ENCODE data around the gene EXOC2. TPM values are rescaled to one million over a fixed set of nuclear protein-coding genes. Genes with fewer than 3 reads are reported as not detected.

EXOC2 gene
- total and polyA plus RNA-seq, 12 donors: 4.9 to 23.7 (median 17.1) TPM

DNA sequence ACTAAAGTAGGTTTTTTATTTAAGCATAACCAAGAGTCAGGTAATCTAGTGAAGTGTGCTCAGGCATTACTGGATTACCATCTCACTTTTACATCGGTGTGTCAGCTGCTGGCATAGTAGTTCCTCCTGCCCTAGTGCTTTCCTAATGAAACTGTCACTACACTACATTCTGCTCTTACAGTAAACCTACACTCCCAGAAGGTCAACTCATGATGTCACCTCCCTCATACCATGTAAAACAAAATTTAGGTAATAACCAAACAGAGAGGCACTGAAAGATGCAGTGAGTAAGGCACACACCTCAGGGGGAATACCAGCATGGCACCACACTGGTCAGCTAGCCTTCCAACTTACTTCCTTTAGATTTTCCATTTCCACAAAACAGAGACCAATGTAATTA, 59.3 kb downstream of the EXOC2 start:
- intact Hi-C loops (cut with DNase I): no loop called here
- Histone ChIP-seq H3K27me3 (no peaks in the 10 kb centered on the region), H3K27ac (no peak overlapping the region), H3K36me3 (replicated peaks in 1 of 2) (no peaks in the 10 kb centered on the region), H3K9me3 (replicated peaks in 1 of 3) (no peaks in the 10 kb centered on the region), H3K4me1 (replicated peaks in 1 of 2) (no peaks in the 10 kb centered on the region), H3K4me3 (no peak overlapping the region)
- TF ChIP-seq, protein P1, sequence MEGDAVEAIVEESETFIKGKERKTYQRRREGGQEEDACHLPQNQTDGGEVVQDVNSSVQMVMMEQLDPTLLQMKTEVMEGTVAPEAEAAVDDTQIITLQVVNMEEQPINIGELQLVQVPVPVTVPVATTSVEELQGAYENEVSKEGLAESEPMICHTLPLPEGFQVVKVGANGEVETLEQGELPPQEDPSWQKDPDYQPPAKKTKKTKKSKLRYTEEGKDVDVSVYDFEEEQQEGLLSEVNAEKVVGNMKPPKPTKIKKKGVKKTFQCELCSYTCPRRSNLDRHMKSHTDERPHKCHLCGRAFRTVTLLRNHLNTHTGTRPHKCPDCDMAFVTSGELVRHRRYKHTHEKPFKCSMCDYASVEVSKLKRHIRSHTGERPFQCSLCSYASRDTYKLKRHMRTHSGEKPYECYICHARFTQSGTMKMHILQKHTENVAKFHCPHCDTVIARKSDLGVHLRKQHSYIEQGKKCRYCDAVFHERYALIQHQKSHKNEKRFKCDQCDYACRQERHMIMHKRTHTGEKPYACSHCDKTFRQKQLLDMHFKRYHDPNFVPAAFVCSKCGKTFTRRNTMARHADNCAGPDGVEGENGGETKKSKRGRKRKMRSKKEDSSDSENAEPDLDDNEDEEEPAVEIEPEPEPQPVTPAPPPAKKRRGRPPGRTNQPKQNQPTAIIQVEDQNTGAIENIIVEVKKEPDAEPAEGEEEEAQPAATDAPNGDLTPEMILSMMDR (IDR thresholded peaks at IDR 0.05): no peak
- no peak for TF ChIP-seq POLR2A (IDR thresholded peaks at IDR 0.05)
- DNase-seq: no peak
- WGBS, 4 donors: 94 to 100% (median 100%) methylated on average over 1 of the region's 1 CpG

DNA sequence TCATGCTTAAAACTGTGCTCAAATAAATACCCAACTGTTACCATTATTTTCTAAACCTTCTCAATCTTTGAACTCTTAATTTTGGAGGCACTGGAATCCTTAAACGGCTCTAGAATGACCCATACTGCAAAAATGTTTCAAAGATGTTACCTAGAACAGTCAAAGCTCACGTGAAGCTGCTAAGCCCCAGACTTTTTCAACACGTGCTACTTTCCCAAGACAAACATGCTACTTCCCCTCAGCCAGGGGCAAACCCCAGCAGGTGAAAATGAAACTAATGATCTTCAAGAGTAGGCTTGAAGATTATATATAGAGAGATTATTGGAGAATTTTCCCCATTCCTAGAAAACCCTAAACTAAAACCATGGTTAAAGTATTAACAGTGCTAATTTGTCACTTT, 64.2 kb downstream of the EXOC2 start:
- Histone ChIP-seq H3K27me3 (no peaks in the 10 kb centered on the region), H3K9me3 (replicated peaks in 1 of 3) (no peaks in the 10 kb centered on the region), H3K4me3 (no peak overlapping the region), H3K36me3 (replicated peaks in 1 of 2) (no peaks in the 10 kb centered on the region), H3K27ac (no peak overlapping the region), H3K4me1 (replicated peaks in 1 of 2) (no peaks in the 10 kb centered on the region)
- no peak for DNase-seq
- 81 to 88% (median 85%) methylated on average over 3 of the region's 3 CpGs for WGBS, 4 donors
- intact Hi-C loops (cut with DNase I): no loop called here
- TF ChIP-seq, protein P1 (IDR thresholded peaks at IDR 0.05): no peak
- no peak for TF ChIP-seq POLR2A (IDR thresholded peaks at IDR 0.05)

DNA sequence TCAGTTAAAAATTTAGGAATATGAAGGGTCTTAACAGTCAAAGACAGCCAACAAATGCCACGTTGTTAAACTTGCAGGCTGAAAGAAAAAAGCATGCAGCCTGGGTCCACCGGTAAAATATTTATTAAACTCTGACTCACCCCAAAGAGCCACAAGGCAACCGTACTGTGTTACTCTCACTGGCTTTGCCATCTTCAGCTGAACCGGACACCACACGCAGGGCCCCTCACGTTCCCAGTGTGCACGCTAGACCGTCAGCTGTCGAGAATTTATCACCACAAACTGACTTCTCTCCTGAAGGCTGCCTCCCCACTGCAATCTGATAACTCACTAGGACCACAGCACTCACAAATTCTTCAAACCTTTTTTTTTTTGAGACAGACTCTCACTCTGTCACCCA, 66.7 kb downstream of the EXOC2 start:
- no peak for DNase-seq
- Histone ChIP-seq H3K4me1 (replicated peaks in 1 of 2) (no peaks in the 10 kb centered on the region), H3K27ac (no peak overlapping the region), H3K27me3 (no peaks in the 10 kb centered on the region), H3K4me3 (no peak overlapping the region), H3K9me3 (replicated peaks in 1 of 3) (no peaks in the 10 kb centered on the region), H3K36me3 (replicated peaks in 1 of 2) (no peaks in the 10 kb centered on the region)
- TF ChIP-seq, protein P1 (IDR thresholded peaks at IDR 0.05): no peak
- TF ChIP-seq POLR2A (IDR thresholded peaks at IDR 0.05): no peak
- 90 to 94% (median 92%) methylated on average over 9 of the region's 9 CpGs for WGBS, 4 donors
- intact Hi-C loops (cut with DNase I): no loop called here

DNA sequence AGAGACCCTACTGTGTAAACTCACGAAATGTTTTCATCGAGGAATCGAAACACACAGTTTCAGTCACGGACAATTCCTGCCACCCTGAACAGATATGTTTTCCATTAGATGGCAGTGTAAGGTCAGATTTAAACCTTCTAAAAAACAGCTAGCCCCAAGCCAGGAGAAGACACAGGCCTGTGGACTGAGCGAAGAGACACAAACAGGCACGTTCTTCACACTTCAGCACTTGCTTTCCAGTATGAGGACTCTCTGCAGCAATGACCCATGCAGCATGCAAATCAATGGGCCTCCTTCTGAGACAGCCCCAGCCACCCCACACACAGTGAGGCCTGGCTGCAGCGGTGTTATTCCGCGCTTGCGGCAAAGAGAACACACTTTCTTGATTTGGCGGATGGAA, 68.0 kb downstream of the EXOC2 start:
- 89 to 94% (median 92%) methylated on average over 11 of the region's 11 CpGs for WGBS, 4 donors
- H3K4me1 ChIP-seq (replicated peaks in 1 of 2): no peaks in the 10 kb centered on the region
- no peak for TF ChIP-seq POLR2A (IDR thresholded peaks at IDR 0.05)
- TF ChIP-seq, protein P1 (IDR thresholded peaks at IDR 0.05): no peak
- no peak overlapping the region for H3K27ac ChIP-seq
- H3K4me3 ChIP-seq: no peak overlapping the region
- no peaks in the 10 kb centered on the region for H3K27me3 ChIP-seq
- H3K9me3 ChIP-seq (replicated peaks in 1 of 3): no peaks in the 10 kb centered on the region
- H3K36me3 ChIP-seq (replicated peaks in 1 of 2): no peaks in the 10 kb centered on the region
- intact Hi-C loops (cut with DNase I): no loop called here
- DNase-seq: no peak

Measured in adrenal gland (tissue), 12 donors.